Measurements from ENCODE around the gene PDE4D.

The PDE4D gene

DNA sequence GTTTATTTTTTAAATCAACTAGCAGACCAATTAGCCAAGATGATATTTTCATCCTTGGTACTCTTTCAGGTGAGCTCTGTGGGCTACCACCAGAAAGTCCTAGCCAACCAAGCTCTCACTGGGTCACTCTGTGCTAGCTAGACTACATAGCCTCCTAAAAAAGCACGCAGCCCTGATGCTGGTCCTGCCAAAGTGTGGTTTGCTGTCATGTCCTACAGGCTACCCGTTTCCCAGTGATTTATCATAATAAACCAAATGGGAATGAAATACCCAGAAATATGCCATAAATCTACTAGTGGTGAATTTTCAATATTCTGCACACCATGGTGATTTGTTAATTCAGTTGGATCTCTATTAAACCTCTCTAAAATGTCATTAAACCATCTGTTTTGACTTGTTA lies 829.2 kb downstream of the PDE4D start:
- Histone ChIP-seq H3K27me3 (ENCODE audit: insufficient read depth, poor library complexity, severe bottlenecking) (no peaks in the 10 kb centered on the region), H3K4me3 (replicated peaks; ENCODE audit: insufficient read depth, low read length) (no peak overlapping the region), H3K27ac (replicated peaks) (no peak overlapping the region)
- no peak for DNase-seq (ENCODE audit: low read depth in 1 of 2, low spot score in 1 of 2)
- TF ChIP-seq SPI1 (IDR thresholded peaks at IDR 0.05; ENCODE audit: borderline replicate concordance, low read depth) (no peak), REST (IDR thresholded peaks at IDR 0.05; ENCODE audit: insufficient replicate concordance, low read depth) (no peak), POLR2AphosphoS5 (IDR thresholded peaks at IDR 0.05; ENCODE audit: low read depth) (no peak), GABPA (IDR thresholded peaks at IDR 0.05; ENCODE audit: low read depth) (no peak)
- TF ChIP-seq, protein P1, sequence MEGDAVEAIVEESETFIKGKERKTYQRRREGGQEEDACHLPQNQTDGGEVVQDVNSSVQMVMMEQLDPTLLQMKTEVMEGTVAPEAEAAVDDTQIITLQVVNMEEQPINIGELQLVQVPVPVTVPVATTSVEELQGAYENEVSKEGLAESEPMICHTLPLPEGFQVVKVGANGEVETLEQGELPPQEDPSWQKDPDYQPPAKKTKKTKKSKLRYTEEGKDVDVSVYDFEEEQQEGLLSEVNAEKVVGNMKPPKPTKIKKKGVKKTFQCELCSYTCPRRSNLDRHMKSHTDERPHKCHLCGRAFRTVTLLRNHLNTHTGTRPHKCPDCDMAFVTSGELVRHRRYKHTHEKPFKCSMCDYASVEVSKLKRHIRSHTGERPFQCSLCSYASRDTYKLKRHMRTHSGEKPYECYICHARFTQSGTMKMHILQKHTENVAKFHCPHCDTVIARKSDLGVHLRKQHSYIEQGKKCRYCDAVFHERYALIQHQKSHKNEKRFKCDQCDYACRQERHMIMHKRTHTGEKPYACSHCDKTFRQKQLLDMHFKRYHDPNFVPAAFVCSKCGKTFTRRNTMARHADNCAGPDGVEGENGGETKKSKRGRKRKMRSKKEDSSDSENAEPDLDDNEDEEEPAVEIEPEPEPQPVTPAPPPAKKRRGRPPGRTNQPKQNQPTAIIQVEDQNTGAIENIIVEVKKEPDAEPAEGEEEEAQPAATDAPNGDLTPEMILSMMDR (IDR thresholded peaks at IDR 0.05; ENCODE audit: insufficient read depth, low read length): no peak

- DNase-seq (ENCODE audit: low read depth in 1 of 2, low spot score in 1 of 2): no peak
- Histone ChIP-seq H3K27me3 (ENCODE audit: insufficient read depth, poor library complexity, severe bottlenecking) (no peaks in the 10 kb centered on the region), H3K4me3 (replicated peaks; ENCODE audit: insufficient read depth, low read length) (no peak overlapping the region), H3K27ac (replicated peaks) (no peak overlapping the region)
- TF ChIP-seq, protein P1 (IDR thresholded peaks at IDR 0.05; ENCODE audit: insufficient read depth, low read length): no peak
- no peak for TF ChIP-seq REST (IDR thresholded peaks at IDR 0.05; ENCODE audit: insufficient replicate concordance, low read depth)
- TF ChIP-seq SPI1 (IDR thresholded peaks at IDR 0.05; ENCODE audit: borderline replicate concordance, low read depth): no peak
- TF ChIP-seq GABPA (IDR thresholded peaks at IDR 0.05; ENCODE audit: low read depth): no peak
- TF ChIP-seq POLR2AphosphoS5 (IDR thresholded peaks at IDR 0.05; ENCODE audit: low read depth): no peak
Observed at GRCh38 chr5:59062986-59063683, 830.4 kb downstream of the PDE4D start.

DNA sequence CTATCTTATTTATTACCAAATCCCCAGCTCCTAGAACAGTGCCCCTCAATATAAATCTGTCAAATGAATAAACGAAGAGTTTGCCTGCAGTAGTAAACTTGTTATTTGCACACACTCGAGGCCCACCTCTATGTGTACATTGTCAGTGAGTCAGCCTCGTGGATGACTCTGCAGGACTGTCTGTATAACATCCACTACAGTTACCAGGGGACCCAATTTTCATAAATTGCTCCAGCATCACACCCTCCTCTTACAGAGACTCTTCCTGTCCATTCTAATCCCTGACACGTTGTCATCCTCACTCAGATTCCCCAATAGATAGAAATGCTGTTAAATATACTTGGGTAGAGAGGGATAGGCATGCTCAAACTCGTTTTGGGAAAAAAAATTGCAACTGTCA lies 832.1 kb downstream of the PDE4D start:
- DNase-seq (ENCODE audit: low read depth in 1 of 2, low spot score in 1 of 2): no peak
- H3K27ac ChIP-seq (replicated peaks): no peak overlapping the region
- TF ChIP-seq POLR2AphosphoS5 (IDR thresholded peaks at IDR 0.05; ENCODE audit: low read depth) (no peak), SPI1 (IDR thresholded peaks at IDR 0.05; ENCODE audit: borderline replicate concordance, low read depth) (no peak), REST (IDR thresholded peaks at IDR 0.05; ENCODE audit: insufficient replicate concordance, low read depth) (no peak), GABPA (IDR thresholded peaks at IDR 0.05; ENCODE audit: low read depth) (no peak)
- no peaks in the 10 kb centered on the region for H3K27me3 ChIP-seq (ENCODE audit: insufficient read depth, poor library complexity, severe bottlenecking)
- H3K4me3 ChIP-seq (replicated peaks; ENCODE audit: insufficient read depth, low read length): no peak overlapping the region
